ENCODE data around the gene DNM3. TPM values are rescaled to one million over a fixed set of nuclear protein-coding genes. Genes with fewer than 3 reads are reported as not detected.

Gene DNM3
- total RNA-seq, 1 experiment from 2014 or later, result 0.71 TPM

DNA sequence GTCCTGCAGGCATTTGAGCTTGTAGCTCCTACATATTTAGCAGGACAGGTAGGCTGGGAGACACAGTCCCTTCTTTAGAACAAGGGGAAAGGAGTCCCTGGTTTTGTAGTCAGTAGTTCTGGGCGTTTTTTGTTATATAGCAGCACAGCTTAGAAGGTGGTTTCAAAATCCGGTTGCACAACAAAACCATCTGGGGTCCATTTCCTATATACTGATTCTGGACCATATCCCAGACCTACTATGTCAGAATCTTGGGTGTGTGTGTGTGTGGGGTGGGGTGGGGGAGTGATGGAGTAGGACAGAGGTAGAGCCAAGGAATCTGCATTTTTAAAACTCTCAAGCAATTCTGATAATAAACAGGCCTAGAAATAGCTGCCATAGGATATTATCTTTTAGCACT lies 38.3 kb upstream of the DNM3 start:
- no TSS peak for BruUV-seq (replicated peaks)

DNA sequence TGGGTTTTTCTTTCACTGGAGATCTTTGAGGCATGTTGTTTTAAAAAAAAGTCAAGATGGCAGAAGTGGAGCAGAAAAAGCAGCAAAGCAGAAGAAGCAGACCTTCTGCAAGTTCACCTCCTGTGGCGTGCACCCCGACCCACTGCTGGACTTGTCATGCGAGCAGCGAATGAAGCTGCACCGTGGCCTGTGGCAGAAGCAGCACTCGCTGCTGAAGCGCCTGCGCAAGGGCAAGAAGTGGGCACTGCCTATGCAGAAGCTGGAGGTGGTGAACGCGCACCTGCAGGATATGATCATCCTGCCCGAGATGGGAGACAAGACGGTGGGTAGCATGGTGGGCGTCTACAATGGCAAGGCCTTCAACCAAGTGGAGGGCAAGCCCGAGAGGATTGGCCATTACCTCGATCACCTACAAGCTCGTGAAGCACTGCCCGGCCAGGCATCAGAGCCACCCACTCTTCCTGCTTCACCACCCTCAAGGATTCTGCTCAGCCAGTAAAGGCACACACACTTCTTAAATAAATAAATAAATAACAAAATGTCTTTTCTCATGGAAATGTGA lies 37.8 kb upstream of the DNM3 start:
- POLR2A ChIA-PET (ENCODE audit: low non-redundant PET), result interaction anchor here (0.7 kb wide), 1 partner anchor 304 kb away, joined by 3 read pairs; no protein-coding TSS in a partner anchor
- TF ChIP-seq EZH2 (IDR thresholded peaks at IDR 0.05; ENCODE audit: borderline replicate concordance, low read depth, low read length, poor library complexity, severe bottlenecking), result no peak
- TF ChIP-seq, protein P1, sequence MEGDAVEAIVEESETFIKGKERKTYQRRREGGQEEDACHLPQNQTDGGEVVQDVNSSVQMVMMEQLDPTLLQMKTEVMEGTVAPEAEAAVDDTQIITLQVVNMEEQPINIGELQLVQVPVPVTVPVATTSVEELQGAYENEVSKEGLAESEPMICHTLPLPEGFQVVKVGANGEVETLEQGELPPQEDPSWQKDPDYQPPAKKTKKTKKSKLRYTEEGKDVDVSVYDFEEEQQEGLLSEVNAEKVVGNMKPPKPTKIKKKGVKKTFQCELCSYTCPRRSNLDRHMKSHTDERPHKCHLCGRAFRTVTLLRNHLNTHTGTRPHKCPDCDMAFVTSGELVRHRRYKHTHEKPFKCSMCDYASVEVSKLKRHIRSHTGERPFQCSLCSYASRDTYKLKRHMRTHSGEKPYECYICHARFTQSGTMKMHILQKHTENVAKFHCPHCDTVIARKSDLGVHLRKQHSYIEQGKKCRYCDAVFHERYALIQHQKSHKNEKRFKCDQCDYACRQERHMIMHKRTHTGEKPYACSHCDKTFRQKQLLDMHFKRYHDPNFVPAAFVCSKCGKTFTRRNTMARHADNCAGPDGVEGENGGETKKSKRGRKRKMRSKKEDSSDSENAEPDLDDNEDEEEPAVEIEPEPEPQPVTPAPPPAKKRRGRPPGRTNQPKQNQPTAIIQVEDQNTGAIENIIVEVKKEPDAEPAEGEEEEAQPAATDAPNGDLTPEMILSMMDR (conservative IDR thresholded peaks at IDR 0.05; ENCODE audit: low read depth, low read length), result no peak
- Histone ChIP-seq H3K27ac (ENCODE audit: low read depth, low read length, poor library complexity, severe bottlenecking) (no peak overlapping the region), H3K9me3 (ENCODE audit: low read depth, low read length, poor library complexity, severe bottlenecking) (no peaks in the 10 kb centered on the region), H3K27me3 (replicated peaks; ENCODE audit: insufficient read depth, low read depth, low read length, poor library complexity) (no peaks in the 10 kb centered on the region), H3K4me3 (ENCODE audit: low read depth, low read length, poor library complexity, severe bottlenecking) (no peak overlapping the region), H3K36me3 (ENCODE audit: insufficient read depth, low read length, poor library complexity, severe bottlenecking) (no peaks in the 10 kb centered on the region), H3K4me1 (ENCODE audit: insufficient read depth, low read length, poor library complexity, severe bottlenecking) (no peaks in the 10 kb centered on the region)
- CTCF ChIA-PET, result interaction anchor here (1.4 kb wide), 1 partner anchor 180 kb away, joined by 4 read pairs; no protein-coding TSS in a partner anchor
- intact Hi-C loops (cut with micrococcal nuclease; ENCODE audit: unreplicated experiment), result loop anchor here (5.0 to 10.0 kb wide), 2 partner anchors 156 to 601 kb away; no protein-coding TSS in a partner anchor
- no TSS peak for BruUV-seq (replicated peaks)
- no peak for DNase-seq (ENCODE audit: low spot score)

More for the DNA sequence above, 38.3 kb upstream of the DNM3 start:
- Histone ChIP-seq H3K27me3 (replicated peaks; ENCODE audit: insufficient read depth, low read depth, low read length, poor library complexity) (no peaks in the 10 kb centered on the region), H3K4me1 (ENCODE audit: insufficient read depth, low read length, poor library complexity, severe bottlenecking) (no peaks in the 10 kb centered on the region), H3K4me3 (ENCODE audit: low read depth, low read length, poor library complexity, severe bottlenecking) (no peak overlapping the region), H3K9me3 (ENCODE audit: low read depth, low read length, poor library complexity, severe bottlenecking) (no peaks in the 10 kb centered on the region), H3K36me3 (ENCODE audit: insufficient read depth, low read length, poor library complexity, severe bottlenecking) (no peaks in the 10 kb centered on the region), H3K27ac (ENCODE audit: low read depth, low read length, poor library complexity, severe bottlenecking) (no peak overlapping the region)
- POLR2A ChIA-PET (ENCODE audit: low non-redundant PET), result no interaction called here
- TF ChIP-seq, protein P1 (conservative IDR thresholded peaks at IDR 0.05; ENCODE audit: low read depth, low read length), result no peak
- TF ChIP-seq EZH2 (IDR thresholded peaks at IDR 0.05; ENCODE audit: borderline replicate concordance, low read depth, low read length, poor library complexity, severe bottlenecking), result no peak
- no peak for DNase-seq (ENCODE audit: low spot score)
- CTCF ChIA-PET, result interaction anchor here (1.2 to 1.4 kb wide), 2 partner anchors 181 to 199 kb away, joined by 3 to 4 read pairs; no protein-coding TSS in a partner anchor
- intact Hi-C loops (cut with micrococcal nuclease; ENCODE audit: unreplicated experiment), result loop anchor here (5.0 to 10.0 kb wide), 2 partner anchors 156 to 602 kb away; no protein-coding TSS in a partner anchor

DNA sequence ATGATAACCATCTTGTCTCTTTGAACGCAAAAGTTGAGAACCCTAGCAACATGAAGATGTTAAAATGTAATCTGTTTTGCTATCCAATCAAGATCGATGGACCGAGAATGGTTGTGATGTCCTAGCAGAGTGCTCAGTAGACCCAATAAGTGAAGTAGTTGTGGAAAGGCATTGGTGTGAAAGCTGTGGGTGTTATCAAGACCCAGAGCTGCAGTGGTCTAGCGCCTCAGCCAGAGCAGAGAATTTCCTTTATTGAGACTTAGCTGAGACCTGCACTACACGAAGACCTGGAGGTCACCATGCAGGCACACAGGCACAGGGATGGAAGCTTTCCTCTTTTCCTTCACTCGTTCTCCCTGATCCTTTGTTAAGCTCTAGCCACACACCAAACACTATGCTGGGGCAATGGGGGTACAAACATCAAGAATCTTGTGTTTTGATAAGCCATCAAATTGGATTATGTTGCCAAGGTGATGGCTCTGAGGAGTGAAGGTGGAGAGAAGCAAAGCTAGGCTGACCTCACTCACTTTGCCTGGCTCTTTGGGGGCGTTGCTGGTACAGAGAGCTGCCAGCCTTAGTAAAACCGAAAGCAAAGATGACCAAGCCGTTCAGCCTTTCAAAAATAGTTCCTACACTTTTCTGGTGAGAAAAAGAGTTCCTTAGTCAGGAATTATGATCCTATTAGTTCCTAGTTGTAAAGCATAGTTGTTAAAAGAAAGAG lies 35.7 kb upstream of the DNM3 start:
- Histone ChIP-seq H3K4me3 (ENCODE audit: low read depth, low read length, poor library complexity, severe bottlenecking) (no peak overlapping the region), H3K36me3 (ENCODE audit: insufficient read depth, low read length, poor library complexity, severe bottlenecking) (no peaks in the 10 kb centered on the region), H3K27me3 (replicated peaks; ENCODE audit: insufficient read depth, low read depth, low read length, poor library complexity) (no peaks in the 10 kb centered on the region), H3K4me1 (ENCODE audit: insufficient read depth, low read length, poor library complexity, severe bottlenecking) (no peaks in the 10 kb centered on the region), H3K27ac (ENCODE audit: low read depth, low read length, poor library complexity, severe bottlenecking) (no peak overlapping the region), H3K9me3 (ENCODE audit: low read depth, low read length, poor library complexity, severe bottlenecking) (no peaks in the 10 kb centered on the region)
- intact Hi-C loops (cut with micrococcal nuclease; ENCODE audit: unreplicated experiment), result loop anchor here (5.0 to 10.0 kb wide), 2 partner anchors 162 to 599 kb away; no protein-coding TSS in a partner anchor
- no TSS peak for BruUV-seq (replicated peaks)
- CTCF ChIA-PET, result no interaction called here
- no peak for DNase-seq (ENCODE audit: low spot score)
- POLR2A ChIA-PET (ENCODE audit: low non-redundant PET), result interaction anchor here (0.6 kb wide), 1 partner anchor 27 kb away, joined by 4 read pairs; no protein-coding TSS in a partner anchor
- TF ChIP-seq, protein P1 (conservative IDR thresholded peaks at IDR 0.05; ENCODE audit: low read depth, low read length), result no peak
- no peak for TF ChIP-seq EZH2 (IDR thresholded peaks at IDR 0.05; ENCODE audit: borderline replicate concordance, low read depth, low read length, poor library complexity, severe bottlenecking)

Measured in A673 (cell line).